Stimulated activated effector memory CD8-positive, alpha-beta T cell treated with anti-CD3 and anti-CD28 coated beads, Interleukin-12 subunit alpha, Interleukin-12 subunit beta, amount 100 ng/mL, for 72 hours (primary cell): ENCODE results near the gene BIRC6.

ENCODE experiments used
- ATAC-seq: fragments of 150-1000 bp; cut with Tn5 transposase; 2 replicates; pipeline ENCODE4 v1.10.0; 2021
- DNase-seq, 2 donors: peaks; one replicate each; pipeline ENCODE4 v3.0.0; 2021 to 2022; ENCODE audit warnings: low spot score in 2 of 2
- H3K27ac Mint-ChIP-seq: one replicate; pipeline ENCODE4 v1.8.0; 2022; ENCODE audit warnings: mild to moderate bottlenecking, mixed read lengths
- H3K36me3 Mint-ChIP-seq: one replicate; pipeline ENCODE4 v1.8.0; 2022; ENCODE audit warnings: mild to moderate bottlenecking, mixed read lengths
- H3K4me1 Mint-ChIP-seq: one replicate; pipeline ENCODE4 v1.8.0; 2022; ENCODE audit warnings: mixed read lengths
- H3K4me3 Mint-ChIP-seq: one replicate; pipeline ENCODE4 v1.8.0; 2022; ENCODE audit warnings: mild to moderate bottlenecking, mixed read lengths
- H3K9me3 Mint-ChIP-seq: one replicate; pipeline ENCODE4 v1.8.0; 2022; ENCODE audit warnings: mixed read lengths

Gene BIRC6

GRCh38 chr2:32403782-32404181 is 47.0 kb downstream of the BIRC6 start:
- Mint-ChIP-seq H3K36me3 (peaks cover 97% of the 10 kb centered on the region), H3K9me3 (no peaks in the 10 kb centered on the region), H3K27ac (no peak overlapping the region)

DNA sequence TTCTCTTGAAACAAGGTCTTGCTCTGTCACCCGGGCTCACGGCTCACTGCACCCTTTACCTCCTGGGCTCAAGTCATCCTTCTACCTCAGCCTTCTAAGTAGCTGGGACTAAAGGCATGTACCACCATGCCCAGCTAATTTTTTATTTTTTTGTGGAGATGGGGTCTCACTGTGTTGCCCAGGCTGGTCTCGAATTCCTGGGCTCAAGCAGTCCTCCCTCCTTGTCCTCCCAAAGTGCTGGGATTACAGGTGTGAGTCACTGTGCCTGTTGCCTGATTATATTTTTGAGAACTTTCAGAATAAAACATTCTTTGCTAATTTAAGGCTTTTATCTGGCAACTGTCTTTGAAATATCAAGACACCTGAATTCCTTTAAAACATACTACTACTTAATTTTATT is 47.9 kb downstream of the BIRC6 start:
- Mint-ChIP-seq H3K27ac (no peak overlapping the region), H3K4me1 (peaks cover 11% of the 10 kb centered on the region), H3K36me3 (peaks cover 99% of the 10 kb centered on the region), H3K9me3 (no peaks in the 10 kb centered on the region), H3K4me3 (no peak overlapping the region)
- no peak for ATAC-seq
- no peak for DNase-seq

More at GRCh38 chr2:32403782-32404181, 47.0 kb downstream of the BIRC6 start:
- no peak overlapping the region for H3K4me3 Mint-ChIP-seq
- DNase-seq (no peak), ATAC-seq (no peak)
- H3K4me1 Mint-ChIP-seq = peaks cover 11% of the 10 kb centered on the region

GRCh38 chr2:32416519-32416918 is 59.7 kb downstream of the BIRC6 start:
- Mint-ChIP-seq H3K4me3 (no peak overlapping the region), H3K4me1 (peaks cover 18% of the 10 kb centered on the region), H3K9me3 (no peaks in the 10 kb centered on the region), H3K27ac (peak overlapping the region; percentile 32), H3K36me3 (peaks cover 90% of the 10 kb centered on the region)
- ATAC-seq (no peak), DNase-seq (no peak)

- DNase-seq (no peak), ATAC-seq (no peak)
- H3K4me3 Mint-ChIP-seq = no peak overlapping the region
- H3K36me3 Mint-ChIP-seq = peaks cover 87% of the 10 kb centered on the region
- no peak overlapping the region for H3K27ac Mint-ChIP-seq
- no peaks in the 10 kb centered on the region for H3K9me3 Mint-ChIP-seq
- peaks cover 29% of the 10 kb centered on the region for H3K4me1 Mint-ChIP-seq
These were observed 60.8 kb downstream of the BIRC6 start for GRCh38 chr2:32417659-32418058.

GRCh38 chr2:32418778-32419177 is 62.0 kb downstream of the BIRC6 start:
- ATAC-seq = no peak
- no peak overlapping the region for H3K27ac Mint-ChIP-seq
- no peak overlapping the region for H3K4me3 Mint-ChIP-seq
- no peaks in the 10 kb centered on the region for H3K9me3 Mint-ChIP-seq
- no peak for DNase-seq
- H3K36me3 Mint-ChIP-seq = peaks cover 80% of the 10 kb centered on the region
- H3K4me1 Mint-ChIP-seq = peaks cover 39% of the 10 kb centered on the region

DNA sequence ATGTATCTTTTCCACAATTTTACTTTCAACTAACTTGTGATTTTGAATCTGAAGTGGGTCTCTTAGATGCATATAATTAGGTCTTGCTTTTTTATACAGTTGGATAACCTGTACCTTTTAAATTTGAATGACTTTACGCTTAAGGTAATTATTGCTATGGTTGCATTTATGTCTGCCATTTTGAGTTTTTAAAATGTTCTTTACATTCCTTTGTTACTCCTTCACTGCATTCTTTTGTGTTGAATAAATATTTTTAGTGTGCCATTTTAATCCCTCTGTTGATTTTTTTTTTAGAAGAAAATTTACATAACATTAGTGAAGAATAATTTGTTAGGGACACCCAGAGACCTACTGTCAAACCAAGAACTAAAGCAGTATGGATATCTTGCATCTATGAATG is 65.3 kb downstream of the BIRC6 start:
- no peak overlapping the region for H3K27ac Mint-ChIP-seq
- no peak overlapping the region for H3K4me3 Mint-ChIP-seq
- no peak for ATAC-seq
- H3K36me3 Mint-ChIP-seq = peaks cover 68% of the 10 kb centered on the region
- peaks cover 61% of the 10 kb centered on the region for H3K4me1 Mint-ChIP-seq
- no peak for DNase-seq
- H3K9me3 Mint-ChIP-seq = no peaks in the 10 kb centered on the region

- DNase-seq (no peak), ATAC-seq (no peak)
- Mint-ChIP-seq H3K4me1 (peaks cover 72% of the 10 kb centered on the region), H3K27ac (no peak overlapping the region), H3K4me3 (no peak overlapping the region), H3K36me3 (peaks cover 58% of the 10 kb centered on the region), H3K9me3 (no peaks in the 10 kb centered on the region)
These were observed 66.7 kb downstream of the BIRC6 start for GRCh38 chr2:32423536-32423935.

GRCh38 chr2:32424739-32425138 is 67.9 kb downstream of the BIRC6 start:
- ATAC-seq (no peak), DNase-seq (no peak)
- H3K36me3 Mint-ChIP-seq = peaks cover 60% of the 10 kb centered on the region
- H3K4me1 Mint-ChIP-seq = peaks cover 69% of the 10 kb centered on the region
- no peak overlapping the region for H3K4me3 Mint-ChIP-seq
- H3K9me3 Mint-ChIP-seq = no peaks in the 10 kb centered on the region
- H3K27ac Mint-ChIP-seq = no peak overlapping the region

DNA sequence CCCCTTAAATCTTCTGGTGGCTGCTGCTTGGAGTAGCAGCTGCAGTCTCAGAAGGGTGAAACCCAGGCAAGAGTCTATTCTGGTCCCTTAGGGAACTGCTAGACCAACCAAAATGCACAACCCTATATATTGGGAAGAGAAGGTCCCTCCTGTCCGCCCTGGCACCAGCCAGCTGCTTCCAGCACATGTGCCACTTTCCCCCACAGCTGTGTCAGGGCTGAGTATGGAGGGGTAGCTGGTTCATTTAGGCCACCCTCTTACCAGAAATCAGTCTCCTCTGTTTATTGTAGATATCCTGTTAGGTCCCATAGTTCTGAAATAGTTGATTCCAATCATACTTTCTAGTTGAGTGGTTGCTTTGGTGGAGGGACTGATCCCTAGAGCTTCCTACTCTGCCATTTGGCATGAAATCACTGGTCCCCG is 68.9 kb downstream of the BIRC6 start:
- Mint-ChIP-seq H3K4me3 (no peak overlapping the region), H3K4me1 (peaks cover 62% of the 10 kb centered on the region), H3K9me3 (no peaks in the 10 kb centered on the region), H3K27ac (peak overlapping the region; percentile 82), H3K36me3 (peaks cover 61% of the 10 kb centered on the region)
- ATAC-seq (peak; percentile 28), DNase-seq (no peak)

- ATAC-seq = no peak
- DNase-seq = no peak
- no peak overlapping the region for H3K4me3 Mint-ChIP-seq
- H3K9me3 Mint-ChIP-seq = no peaks in the 10 kb centered on the region
- peaks cover 65% of the 10 kb centered on the region for H3K36me3 Mint-ChIP-seq
- peaks cover 45% of the 10 kb centered on the region for H3K4me1 Mint-ChIP-seq
- H3K27ac Mint-ChIP-seq = peak overlapping the region; percentile 43
These were observed 71.1 kb downstream of the BIRC6 start for GRCh38 chr2:32427672-32428610.

GRCh38 chr2:32430804-32431203 is 74.0 kb downstream of the BIRC6 start:
- ATAC-seq (no peak), DNase-seq (no peak)
- Mint-ChIP-seq H3K4me3 (no peak overlapping the region), H3K4me1 (peaks cover 26% of the 10 kb centered on the region), H3K27ac (no peak overlapping the region), H3K36me3 (peaks cover 78% of the 10 kb centered on the region), H3K9me3 (no peaks in the 10 kb centered on the region)

DNA sequence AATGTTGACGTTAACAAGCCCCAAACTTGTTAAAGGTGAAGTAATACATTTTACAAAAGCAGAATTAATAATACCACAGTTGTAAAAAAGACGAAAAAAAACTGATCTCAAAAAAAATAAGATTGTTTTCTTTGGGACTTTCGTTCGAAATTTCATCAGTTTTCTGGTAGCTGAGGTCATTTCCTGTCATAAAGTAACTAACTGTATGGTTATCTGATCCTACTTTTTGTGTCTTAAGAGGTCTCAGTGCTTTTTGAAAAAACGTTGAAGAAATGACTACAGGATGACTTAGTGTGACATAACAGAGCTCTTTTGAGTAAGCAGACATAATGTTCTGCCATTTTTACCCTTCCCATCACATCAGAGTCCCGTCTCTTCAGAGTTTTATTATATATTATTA is 79.3 kb downstream of the BIRC6 start:
- Mint-ChIP-seq H3K4me3 (no peak overlapping the region), H3K4me1 (peaks cover 5% of the 10 kb centered on the region), H3K36me3 (peaks cover 100% of the 10 kb centered on the region), H3K27ac (no peak overlapping the region), H3K9me3 (no peaks in the 10 kb centered on the region)
- DNase-seq = no peak
- ATAC-seq = no peak

DNA sequence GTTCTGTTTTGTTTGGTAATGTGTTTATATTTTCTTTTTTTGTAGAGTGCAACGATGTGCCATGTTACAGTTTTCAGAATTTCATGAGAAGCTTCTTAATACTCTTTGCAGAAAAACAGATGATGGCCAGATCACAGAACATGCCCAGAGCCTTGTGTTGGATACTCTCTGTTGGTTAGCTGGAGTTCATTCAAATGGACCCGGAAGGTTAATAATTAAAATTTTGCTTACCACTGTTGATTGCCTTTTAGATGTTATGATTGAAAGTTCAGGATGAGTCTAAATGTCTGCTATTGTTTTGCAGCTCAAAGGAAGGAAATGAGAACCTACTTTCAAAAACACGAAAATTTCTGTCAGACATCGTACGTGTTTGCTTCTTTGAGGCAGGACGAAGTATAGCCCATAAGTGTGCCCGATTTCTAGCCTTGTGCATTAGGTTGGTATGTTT is 85.2 kb downstream of the BIRC6 start:
- no peak for DNase-seq
- Mint-ChIP-seq H3K9me3 (no peaks in the 10 kb centered on the region), H3K27ac (no peak overlapping the region), H3K4me1 (no peaks in the 10 kb centered on the region), H3K4me3 (no peak overlapping the region), H3K36me3 (peaks cover 96% of the 10 kb centered on the region)
- no peak for ATAC-seq

DNA sequence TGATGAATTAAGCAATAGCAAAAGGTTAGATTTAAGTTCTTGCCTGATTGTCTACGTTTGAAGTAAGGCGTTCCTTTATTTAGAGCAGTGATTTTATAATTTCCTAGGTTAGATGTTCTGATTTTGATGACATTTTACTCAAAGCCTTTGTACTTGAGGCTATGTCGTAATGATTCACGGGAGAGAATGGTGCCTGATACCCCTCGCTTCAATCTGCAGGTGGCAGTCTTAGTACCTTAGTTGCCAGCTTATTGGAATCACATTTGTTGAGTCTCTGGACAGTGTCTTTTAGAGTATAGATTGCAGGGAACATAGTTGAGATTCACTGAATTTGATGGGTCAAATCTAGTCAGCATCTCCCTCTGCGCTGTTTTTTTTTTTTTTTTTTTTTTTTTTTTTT is 89.5 kb downstream of the BIRC6 start:
- no peak for ATAC-seq
- Mint-ChIP-seq H3K4me3 (no peak overlapping the region), H3K4me1 (no peaks in the 10 kb centered on the region), H3K27ac (peak overlapping the region; percentile 23), H3K9me3 (no peaks in the 10 kb centered on the region), H3K36me3 (peaks cover 85% of the 10 kb centered on the region)
- no peak for DNase-seq

DNA sequence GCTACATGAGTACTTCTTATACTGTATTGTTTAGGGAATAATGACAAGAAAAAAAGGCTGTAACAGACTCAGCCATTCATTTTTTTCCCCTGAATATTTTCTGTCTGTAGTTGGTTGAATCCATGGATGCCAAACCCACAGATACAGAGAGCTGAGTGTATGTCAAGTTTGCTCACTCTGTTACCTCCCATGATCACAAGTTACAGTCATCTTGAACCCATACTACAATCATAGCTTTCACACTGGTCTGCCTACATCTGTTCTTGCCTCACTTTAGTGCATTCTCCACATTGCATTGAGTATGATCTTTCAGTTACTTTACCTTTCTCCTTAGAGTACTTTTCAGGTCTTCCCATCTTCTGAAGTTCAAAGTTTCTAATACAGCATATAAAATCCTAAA is 94.0 kb downstream of the BIRC6 start:
- Mint-ChIP-seq H3K27ac (peak overlapping the region; percentile 2), H3K36me3 (peaks cover 83% of the 10 kb centered on the region), H3K9me3 (no peaks in the 10 kb centered on the region), H3K4me1 (no peaks in the 10 kb centered on the region), H3K4me3 (no peak overlapping the region)
- ATAC-seq (peak; percentile 66), DNase-seq (no peak)

DNA sequence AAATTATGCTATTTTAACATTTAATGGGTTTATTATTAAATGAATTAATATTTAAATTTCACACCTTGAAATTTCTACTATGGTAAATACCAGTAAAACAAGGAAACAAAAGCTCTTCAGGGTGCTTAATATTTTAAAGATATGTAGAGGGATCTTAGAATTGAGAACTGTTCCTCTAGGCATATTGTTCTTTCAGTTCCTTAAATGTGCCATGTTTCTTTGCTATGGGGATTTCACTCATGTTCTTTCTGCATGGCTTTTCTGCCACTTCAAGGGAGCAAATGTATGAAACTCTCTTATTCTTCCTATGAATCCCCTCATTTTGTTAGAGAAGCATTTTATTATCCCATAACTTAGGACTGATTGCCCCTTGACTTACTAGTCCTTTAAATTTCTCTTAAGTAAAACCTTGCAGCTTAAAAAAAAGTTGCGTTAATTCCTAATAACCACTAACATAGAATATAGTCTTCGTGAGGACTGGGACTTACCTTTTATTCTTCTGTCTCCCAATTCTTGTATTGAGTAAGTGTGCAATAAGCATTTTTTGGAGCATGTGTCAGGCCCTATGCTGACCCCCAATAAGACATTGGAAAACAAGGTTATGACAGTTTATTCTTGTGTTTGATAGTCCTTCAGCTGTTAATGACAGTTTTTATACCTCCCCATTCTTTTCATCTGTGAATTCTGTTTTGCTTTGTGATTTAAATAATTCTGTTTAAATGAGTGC is 95.7 kb downstream of the BIRC6 start:
- Mint-ChIP-seq H3K4me1 (peaks cover 5% of the 10 kb centered on the region), H3K9me3 (no peaks in the 10 kb centered on the region), H3K36me3 (peaks cover 91% of the 10 kb centered on the region), H3K27ac (no peak overlapping the region), H3K4me3 (no peak overlapping the region)
- no peak for ATAC-seq
- DNase-seq = no peak
